GM12878 (cell line): ENCODE results near the gene STPG4. TPM values are rescaled to one million over a fixed set of nuclear protein-coding genes. Genes with fewer than 3 reads are reported as not detected.
A peak's percentile ranks its signal among the peaks of the same experiment; 100 is the strongest.

ENCODE experiments used
- ATAC-seq: fragments of 200-7000 bp; cut with Tn5 transposase; 3 replicates; pipeline ENCODE4 v1.9.1; 2020; ENCODE audit warnings: mild to moderate bottlenecking, moderate library complexity
- BruUV-seq: library from RNA; stranded (reverse); fragments of 400-500 nt; replicated peaks from 2 replicates; lab custom pipeline; 2021; lab: Mats Ljungman, UMichigan
- CTCF ChIA-PET: fragments of 300-600 bp; sonication (Branson Sonifier 250); formaldehyde crosslinking; extraction: SDS; loops from one replicate; lab custom pipeline; 2021; ENCODE audit warnings: inconsistent platforms; lab: Yijun Ruan, JAX
- POLR2A ChIA-PET: fragments of 350-600 bp; formaldehyde crosslinking; extraction: SDS; loops from one replicate; lab custom pipeline; 2021; ENCODE audit warnings: inconsistent platforms; lab: Charles Lee
- RAD21 ChIA-PET: fragments of 300-600 bp; sonication (Branson Sonifier 250); formaldehyde crosslinking; loops from one replicate; lab custom pipeline; 2023; ENCODE audit warnings: antibody characterized with exemption; ENCODE audit not compliant: unreplicated experiment; lab: Charles Lee
- SMC1A ChIA-PET: fragments of 300-600 bp; sonication (Branson Sonifier 250); formaldehyde crosslinking; loops from one replicate; lab custom pipeline; 2023; ENCODE audit not compliant: unreplicated experiment, uncharacterized antibody; lab: Charles Lee
- DNase-seq: peaks from one replicate; pipeline ENCODE4 v3.0.0-alpha.2; 2011; ENCODE audit warnings: low read depth, low spot score
- FAIRE-seq: peaks from 3 replicates; lab custom pipeline; 2011; peaks lifted over from hg19 to GRCh38; lab: Jason Lieb, UNC
- H2AFZ ChIP-seq: 2 replicates; pipeline ENCODE4 v1.6.0; 2011; ENCODE audit warnings: low read depth, low read length, control low read depth; ENCODE audit not compliant: control insufficient read depth
- H3K27ac ChIP-seq: 2 replicates; pipeline ENCODE4 v1.5.1; 2011; ENCODE audit warnings: control low read depth; ENCODE audit not compliant: control insufficient read depth, insufficient read depth
- H3K27me3 ChIP-seq, 2 experiments: replicated peaks in 1 of 2; 2 replicates each; pipeline versions ENCODE4 v1.6.0 to v1.6.1; 2011; ENCODE audit warnings: low read length in 1 of 2; ENCODE audit not compliant: control insufficient read depth in 2 of 2, insufficient read depth in 2 of 2
- H3K36me3 ChIP-seq, 2 experiments: 2 replicates each; pipeline ENCODE4 v1.5.1; 2011; ENCODE audit warnings: low read length in 1 of 2; ENCODE audit not compliant: control insufficient read depth in 2 of 2, insufficient read depth in 2 of 2
- H3K4me1 ChIP-seq: 2 replicates; pipeline ENCODE4 v1.6.1; 2011; ENCODE audit warnings: mild to moderate bottlenecking, low read length, moderate library complexity, mixed read lengths; ENCODE audit not compliant: control insufficient read depth, insufficient read depth
- H3K4me2 ChIP-seq: 2 replicates; pipeline ENCODE4 v1.6.0; 2011; ENCODE audit warnings: control low read depth; ENCODE audit not compliant: control insufficient read depth, insufficient read depth
- H3K4me3 ChIP-seq: fragments of 200-600 bp; sonication (generic); 2 replicates; pipeline ENCODE4 v1.5.1; 2016
- H3K79me2 ChIP-seq: 2 replicates; pipeline ENCODE4 v1.6.0; 2011; ENCODE audit warnings: low read length; ENCODE audit not compliant: control insufficient read depth, insufficient read depth
- H3K9ac ChIP-seq: 2 replicates; pipeline ENCODE4 v1.8.0; 2011; ENCODE audit warnings: low read length, control low read depth, mixed read lengths; ENCODE audit not compliant: control insufficient read depth, insufficient read depth
- H3K9me3 ChIP-seq: replicated peaks from 3 replicates; pipeline ENCODE4 v1.5.1; 2011; ENCODE audit warnings: mild to moderate bottlenecking, low read length; ENCODE audit not compliant: control insufficient read depth, insufficient read depth
- H4K20me1 ChIP-seq: 2 replicates; pipeline ENCODE4 v1.6.0; 2011; ENCODE audit not compliant: control insufficient read depth, insufficient read depth
- CREM ChIP-seq: IDR thresholded peaks from 2 replicates; pipeline ENCODE4 v1.6.1; 2014; ENCODE audit warnings: antibody characterized with exemption, low read depth
- GATAD2B ChIP-seq: fragments of 450-650 bp; conservative IDR thresholded peaks from 2 replicates; pipeline ENCODE4 v1.6.1; 2017; ENCODE audit warnings: low read depth, mild to moderate bottlenecking, moderate library complexity
- NFYA ChIP-seq: IDR thresholded peaks from 2 replicates; pipeline ENCODE4 v1.6.1; 2011; ENCODE audit warnings: low read depth, mild to moderate bottlenecking, low read length, improper control_type of control experiment, borderline replicate concordance
- RAD21 ChIP-seq: IDR thresholded peaks from 2 replicates; pipeline ENCODE4 v1.6.1; 2011; ENCODE audit warnings: mild to moderate bottlenecking, low read depth, low read length, moderate library complexity; ENCODE audit not compliant: insufficient read depth
- RAD51 ChIP-seq: fragments of 450-650 bp; IDR thresholded peaks from 2 replicates; pipeline ENCODE4 v1.6.1; 2016; ENCODE audit warnings: moderate library complexity, mild to moderate bottlenecking, inconsistent platforms
- RFX5 ChIP-seq: IDR thresholded peaks from 2 replicates; pipeline ENCODE4 v1.6.1; 2011; ENCODE audit warnings: low read depth, low read length, improper control_type of control experiment
- SIX5 ChIP-seq: IDR thresholded peaks from 2 replicates; pipeline ENCODE4 v1.6.1; 2011; ENCODE audit warnings: mild to moderate bottlenecking, low read depth, low read length, moderate library complexity; ENCODE audit not compliant: severe bottlenecking
- ZNF274 ChIP-seq: IDR thresholded peaks from one replicate; pipeline ENCODE4 v1.8.0; 2011; ENCODE audit not compliant: insufficient read length, insufficient read depth
- WGBS: methylation state at CpG from one replicate; pipeline ENCODE4 v1.1.6; 2016; ENCODE audit warnings: low lambda C conversion rate; ENCODE audit not compliant: insufficient replicate concordance, insufficient coverage; ENCODE audit errors: missing lambda C conversion rate; 5-methylcytosine and 5-hydroxymethylcytosine counted together
- in situ Hi-C: fragments of 300-500 bp; cut with MboI; formaldehyde crosslinking; loops from 9 replicates; pipeline ENCODE4 v1.14.3; 2018; ENCODE audit warnings: mixed read lengths
- intact Hi-C: fragments of 100-400 bp; cut with micrococcal nuclease; formaldehyde crosslinking; loops from one replicate; pipeline ENCODE4 v1.14.2; 2022; ENCODE audit not compliant: unreplicated experiment
- polyA plus RNA-seq, 11 experiments: library from polyadenylated mRNA; depleted of rRNA in 4 of 11; unstranded in 6 of 11; stranded (reverse) in 5 of 11; fragments of >200 nt; fragmentation: Nextera tagmentation in 4 of 11; fragmentation: Illumina TruSeq in 1 of 11; extraction: Ambion mirVana in 4 of 11; extraction: Trizol in 1 of 11; gene quantifications; 1 replicate in 1 of 11; 2 replicates in 10 of 11; pipeline versions ENCODE4 v1.2.1 to v1.2.3, GENCODE V29; 2011 to 2016; ENCODE audit warnings: inconsistent platforms in 2 of 11, missing spikeins in 2 of 11, low read depth in 1 of 11
- total RNA-seq, 4 experiments: library from RNA; depleted of rRNA in 3 of 4; stranded (reverse); fragments of >200 nt in 3 of 4; fragmentation: Illumina TruSeq in 1 of 4; extraction: Trizol in 1 of 4; gene quantifications; 2 replicates each; pipeline versions ENCODE4 v1.2.1 to v1.2.3, GENCODE V29; 2013 to 2021

STPG4 gene
- total and polyA plus RNA-seq, 10 of the 15 experiments (the other 5 are each of a cell fraction or from before 2014, with no cell fraction given): 0.10 to 0.29 (median 0.19) TPM; not detected in 3

DNA sequence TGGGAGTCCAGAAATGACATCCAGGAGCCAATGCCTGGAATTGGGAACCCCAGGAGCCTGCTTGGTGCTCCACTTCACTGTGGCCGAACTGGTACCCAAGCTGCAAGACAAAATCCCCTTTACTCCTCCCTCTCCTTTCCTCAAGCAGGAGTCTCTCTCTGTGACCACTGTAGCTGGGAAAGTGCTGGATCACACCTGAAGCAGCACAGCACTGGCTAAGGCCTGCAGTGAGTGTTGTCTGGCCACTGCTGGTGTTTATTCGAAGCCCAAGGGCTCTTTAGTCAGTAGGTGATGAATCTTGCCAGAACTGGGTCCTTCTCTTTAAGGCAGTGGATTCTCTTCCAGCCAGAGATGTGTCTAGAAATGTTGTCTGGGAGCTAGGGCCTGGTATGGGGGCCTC, 26.4 kb downstream of the STPG4 start (continued):
- TF ChIP-seq SIX5: no peak
- TF ChIP-seq RFX5: no peak

DNA sequence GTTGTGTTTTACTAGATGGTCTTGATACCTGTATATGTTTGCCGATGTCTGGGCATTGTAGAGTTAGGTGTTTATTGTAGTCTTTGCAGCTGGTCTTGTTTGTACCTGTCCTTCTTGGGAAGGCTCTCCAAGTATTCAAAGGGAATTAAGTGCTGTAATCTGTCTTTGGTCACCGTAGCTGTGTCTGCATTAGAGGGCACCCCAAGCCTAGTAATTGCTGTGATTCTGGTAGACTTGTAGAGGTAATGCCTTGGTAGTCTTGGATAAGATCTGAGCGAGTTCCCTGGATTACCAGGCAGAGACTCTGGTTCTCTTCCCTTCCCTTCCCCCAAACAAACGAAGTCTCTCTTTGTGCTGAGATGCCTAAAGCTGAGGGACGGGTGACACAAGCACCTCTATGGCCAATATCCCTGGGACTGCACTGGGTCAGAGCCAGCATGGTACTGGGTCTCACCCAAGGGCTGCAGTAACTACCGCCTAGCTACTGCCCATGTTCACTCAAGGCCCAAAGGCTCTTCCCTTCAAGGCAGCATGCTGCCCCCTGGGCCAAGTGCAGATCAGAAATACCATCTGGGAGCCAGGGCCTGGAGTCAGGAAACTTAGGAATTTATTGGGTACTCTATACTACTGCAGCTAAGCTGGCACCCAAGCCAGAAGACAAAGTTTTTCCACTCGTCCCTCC, 27.1 kb downstream of the STPG4 start:
- no peak overlapping the region for H3K27ac ChIP-seq
- no peak overlapping the region for H2AFZ ChIP-seq
- WGBS: 49% methylated on average over 7 of the region's 7 CpGs
- CTCF ChIA-PET: interaction anchor here (0.7 to 2.2 kb wide), 2 partner anchors 139 to 194 kb away, joined by 3 to 13 read pairs; no protein-coding TSS in a partner anchor
- RAD21 ChIA-PET: no interaction called here
- no peak for FAIRE-seq
- peak; percentile 23; the same call in 1 of the 2 replicates for TF ChIP-seq RAD21
- TF ChIP-seq RAD51: no peak
- no peak for TF ChIP-seq NFYA
- no peak for TF ChIP-seq ZNF274
- TF ChIP-seq CREM: no peak
- TF ChIP-seq GATAD2B: no peak
- H3K9me3 ChIP-seq: no peaks in the 10 kb centered on the region; the same call in 2 of the 3 replicates
- intact Hi-C loops: no loop called here
- SMC1A ChIA-PET: interaction anchor here (0.6 to 2.7 kb wide), 4 partner anchors 24 to 313 kb away, joined by 3 to 10 read pairs (median 4); no protein-coding TSS in a partner anchor
- in situ Hi-C loops: no loop called here
- H3K27me3 ChIP-seq: no peaks in the 10 kb centered on the region
- no peaks in the 10 kb centered on the region for H3K36me3 ChIP-seq
- H3K4me3 ChIP-seq: no peak overlapping the region
- ATAC-seq: no peak
- no peaks in the 10 kb centered on the region for H4K20me1 ChIP-seq
- H3K4me1 ChIP-seq: no peaks in the 10 kb centered on the region
- POLR2A ChIA-PET: no interaction called here
- no TSS peak for BruUV-seq
- no peak overlapping the region for H3K9ac ChIP-seq
- no peak overlapping the region for H3K4me2 ChIP-seq
- H3K79me2 ChIP-seq: no peaks in the 10 kb centered on the region
- no peak for DNase-seq
